ENCODE results near the gene FAM181A.

DNA sequence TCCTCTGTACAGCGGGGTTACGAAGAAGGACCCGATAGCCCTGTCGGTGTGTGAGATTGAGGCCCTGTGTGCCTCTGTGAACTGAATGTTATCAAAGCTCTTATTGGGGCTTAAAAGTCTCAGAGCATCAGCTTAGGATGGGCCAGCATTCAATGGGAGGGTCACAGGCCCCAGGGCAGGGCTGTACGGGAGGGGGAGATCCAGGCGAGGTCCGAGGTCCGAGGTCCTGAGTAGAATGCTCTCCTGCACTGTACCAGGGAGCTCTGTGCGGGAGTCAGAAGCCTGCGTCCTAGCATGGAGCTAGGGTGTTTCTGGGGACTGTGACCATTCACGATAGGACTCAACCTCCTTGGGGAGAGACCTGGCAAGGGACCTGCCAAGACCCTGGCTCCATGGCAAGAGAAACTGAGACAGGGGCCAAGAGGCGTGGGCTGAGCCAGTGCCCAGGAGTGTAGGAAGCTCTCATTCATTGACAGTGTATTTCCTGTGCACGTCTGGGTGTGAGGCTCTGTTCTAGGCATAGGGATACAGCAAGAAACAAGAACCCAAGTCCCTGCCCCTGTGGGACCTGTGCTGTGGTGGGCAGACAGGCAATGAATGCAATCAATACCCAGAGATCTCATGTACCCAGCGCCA, 12.0 kb upstream of the FAM181A start:
- TF ChIP-seq, protein P1, sequence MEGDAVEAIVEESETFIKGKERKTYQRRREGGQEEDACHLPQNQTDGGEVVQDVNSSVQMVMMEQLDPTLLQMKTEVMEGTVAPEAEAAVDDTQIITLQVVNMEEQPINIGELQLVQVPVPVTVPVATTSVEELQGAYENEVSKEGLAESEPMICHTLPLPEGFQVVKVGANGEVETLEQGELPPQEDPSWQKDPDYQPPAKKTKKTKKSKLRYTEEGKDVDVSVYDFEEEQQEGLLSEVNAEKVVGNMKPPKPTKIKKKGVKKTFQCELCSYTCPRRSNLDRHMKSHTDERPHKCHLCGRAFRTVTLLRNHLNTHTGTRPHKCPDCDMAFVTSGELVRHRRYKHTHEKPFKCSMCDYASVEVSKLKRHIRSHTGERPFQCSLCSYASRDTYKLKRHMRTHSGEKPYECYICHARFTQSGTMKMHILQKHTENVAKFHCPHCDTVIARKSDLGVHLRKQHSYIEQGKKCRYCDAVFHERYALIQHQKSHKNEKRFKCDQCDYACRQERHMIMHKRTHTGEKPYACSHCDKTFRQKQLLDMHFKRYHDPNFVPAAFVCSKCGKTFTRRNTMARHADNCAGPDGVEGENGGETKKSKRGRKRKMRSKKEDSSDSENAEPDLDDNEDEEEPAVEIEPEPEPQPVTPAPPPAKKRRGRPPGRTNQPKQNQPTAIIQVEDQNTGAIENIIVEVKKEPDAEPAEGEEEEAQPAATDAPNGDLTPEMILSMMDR (IDR thresholded peaks at IDR 0.05 in 2 of 3, conservative IDR thresholded peaks at IDR 0.05 in 1 of 3; ENCODE audit: control insufficient read depth in 2 of 3, extremely low read depth in 1 of 3, insufficient read depth in 1 of 3, low read depth in 3 of 3, low read length in 3 of 3), result no peak
- TF ChIP-seq CHD2 (IDR thresholded peaks at IDR 0.05; ENCODE audit: borderline replicate concordance, low read depth, low read length), result no peak
